H1 (cell line): ENCODE data around the gene EIF4E1B. TPM values are rescaled to one million over a fixed set of nuclear protein-coding genes. Genes with fewer than 3 reads are reported as not detected.

Source experiments
- CTCF ChIA-PET: fragments of 300-600 bp; sonication (Branson Sonifier 250); formaldehyde crosslinking; loops from one replicate; lab custom pipeline; 2021; ENCODE audit not compliant: partially characterized antibody; lab: Charles Lee
- POLR2A ChIA-PET: fragments of 300-600 bp; sonication (Branson Sonifier 250); formaldehyde crosslinking; loops from one replicate; lab custom pipeline; 2021; ENCODE audit warnings: inconsistent platforms; ENCODE audit not compliant: partially characterized antibody; lab: Charles Lee
- DNase-seq, 2 experiments: peaks; one replicate each; pipeline versions ENCODE4 v3.0.0 to v3.0.0-alpha.2; 2010 to 2022; ENCODE audit warnings: low spot score in 2 of 2, low read depth in 1 of 2, mixed read lengths in 1 of 2
- FAIRE-seq: peaks from 2 replicates; lab custom pipeline; 2011; peaks lifted over from hg19 to GRCh38; lab: Jason Lieb, UNC
- H2AFZ ChIP-seq: 2 replicates; pipeline ENCODE4 v1.8.1; 2012; ENCODE audit warnings: low read length, inconsistent platforms
- H2AK5ac ChIP-seq: 2 replicates; pipeline ENCODE4 v1.6.1; 2013; ENCODE audit warnings: low read depth, low read length
- H2BK120ac ChIP-seq: replicated peaks from 2 replicates; pipeline ENCODE3; 2013; ENCODE audit warnings: low read depth, low read length, inconsistent platforms
- H2BK12ac ChIP-seq: 2 replicates; pipeline ENCODE4 v1.6.1; 2013; ENCODE audit warnings: low read depth, low read length
- H2BK15ac ChIP-seq: 2 replicates; pipeline ENCODE4 v1.6.1; 2013; ENCODE audit warnings: low read length
- H2BK20ac ChIP-seq: 2 replicates; pipeline ENCODE4 v1.6.1; 2013; ENCODE audit warnings: low read length
- H2BK5ac ChIP-seq: 2 replicates; pipeline ENCODE4 v1.6.1; 2013; ENCODE audit warnings: low read depth, low read length
- H3K14ac ChIP-seq: 2 replicates; pipeline ENCODE4 v1.6.1; 2013; ENCODE audit warnings: inconsistent platforms; ENCODE audit not compliant: insufficient read length
- H3K18ac ChIP-seq: 2 replicates; pipeline ENCODE4 v1.6.1; 2013; ENCODE audit warnings: low read length; ENCODE audit errors: extremely low read depth
- H3K23ac ChIP-seq: 2 replicates; pipeline ENCODE4 v1.6.1; 2013; ENCODE audit warnings: inconsistent platforms; ENCODE audit not compliant: insufficient read length
- H3K23me2 ChIP-seq: 2 replicates; pipeline ENCODE4 v1.6.1; 2013; ENCODE audit warnings: low read depth, low read length
- H3K27ac ChIP-seq: 2 replicates; pipeline ENCODE4 v1.6.1; 2011; ENCODE audit warnings: low read depth, low read length, inconsistent platforms
- H3K27me3 ChIP-seq, 4 experiments: replicated peaks in 1 of 4; 1 replicate in 1 of 4; 2 replicates in 3 of 4; pipeline versions ENCODE4 v1.6.1 to v1.8.1; 2011 to 2013; ENCODE audit warnings: low read length in 3 of 4, mild to moderate bottlenecking in 3 of 4, inconsistent platforms in 2 of 4, mixed read lengths in 2 of 4, moderate library complexity in 1 of 4; ENCODE audit not compliant: control insufficient read depth in 3 of 4, insufficient read depth in 3 of 4; ENCODE audit errors: extremely low read depth in 1 of 4
- H3K36me3 ChIP-seq, 4 experiments: 2 replicates each; pipeline versions ENCODE4 v1.6.1 to v1.8.1; 2011 to 2013; ENCODE audit warnings: mild to moderate bottlenecking in 4 of 4, low read length in 3 of 4, moderate library complexity in 2 of 4, control low read depth in 1 of 4, inconsistent platforms in 1 of 4; ENCODE audit not compliant: insufficient read depth in 4 of 4, control insufficient read depth in 2 of 4
- H3K4ac ChIP-seq: replicated peaks from 2 replicates; pipeline ENCODE3; 2013; ENCODE audit warnings: low read length, low read depth, mixed read lengths, inconsistent platforms; ENCODE audit not compliant: insufficient read length
- H3K4me1 ChIP-seq, 4 experiments: replicated peaks in 1 of 4; 1 replicate in 1 of 4; 2 replicates in 3 of 4; pipeline versions ENCODE4 v1.6.1 to v1.8.1; 2011 to 2013; ENCODE audit warnings: low read length in 3 of 4, inconsistent platforms in 2 of 4, mixed read lengths in 1 of 4; ENCODE audit not compliant: insufficient read depth in 4 of 4, control insufficient read depth in 3 of 4
- H3K4me2 ChIP-seq, 2 experiments: 2 replicates each; pipeline versions ENCODE4 v1.6.1 to v1.8.1; 2011 to 2013; ENCODE audit warnings: low read depth in 2 of 2, low read length in 2 of 2, control low read depth in 1 of 2, inconsistent platforms in 1 of 2, mild to moderate bottlenecking in 1 of 2; ENCODE audit not compliant: insufficient read depth in 1 of 2
- H3K4me3 ChIP-seq, 4 experiments: fragments of 200-600, 300-600 bp in 1 of 4; sonication (generic), shearing (Covaris generic), sonication (Bioruptor Twin) in 1 of 4; 2 replicates each; pipeline versions ENCODE4 v1.5.1 to v1.8.1; 2011 to 2016; ENCODE audit warnings: low read length in 4 of 4, low read depth in 3 of 4, control low read depth in 2 of 4, inconsistent platforms in 2 of 4, mild to moderate bottlenecking in 2 of 4, mixed read lengths in 1 of 4, moderate library complexity in 1 of 4; ENCODE audit not compliant: insufficient read depth in 2 of 4; ENCODE audit errors: extremely low read depth in 1 of 4
- H3K56ac ChIP-seq: replicated peaks from 2 replicates; pipeline ENCODE3; 2013; ENCODE audit warnings: low read depth, mild to moderate bottlenecking, mixed read lengths, low read length, inconsistent platforms; ENCODE audit not compliant: insufficient read length
- H3K79me1 ChIP-seq: 2 replicates; pipeline ENCODE4 v1.6.1; 2013; ENCODE audit warnings: low read depth, low read length, control low read depth
- H3K79me2 ChIP-seq, 2 experiments: 2 replicates each; pipeline versions ENCODE4 v1.6.1 to v1.8.1; 2012 to 2013; ENCODE audit warnings: low read length in 2 of 2, mild to moderate bottlenecking in 2 of 2, inconsistent platforms in 1 of 2; ENCODE audit not compliant: insufficient read depth in 2 of 2, control insufficient read depth in 1 of 2
- H3K9ac ChIP-seq, 4 experiments: replicated peaks in 1 of 4; 1 replicate in 1 of 4; 2 replicates in 3 of 4; pipeline versions ENCODE4 v1.6.1 to v1.8.1; 2011 to 2013; ENCODE audit warnings: low read depth in 3 of 4, low read length in 3 of 4, control low read depth in 2 of 4, mild to moderate bottlenecking in 2 of 4, moderate library complexity in 2 of 4, inconsistent platforms in 1 of 4; ENCODE audit errors: extremely low read depth in 1 of 4
- H3K9me3 ChIP-seq, 2 experiments: 2 replicates each; pipeline versions ENCODE4 v1.6.1 to v1.8.1; 2012 to 2013; ENCODE audit warnings: mild to moderate bottlenecking in 2 of 2, moderate library complexity in 2 of 2, control low read depth in 1 of 2, inconsistent platforms in 1 of 2, low read depth in 1 of 2, low read length in 1 of 2, mixed read lengths in 1 of 2; ENCODE audit not compliant: insufficient read depth in 2 of 2
- H4K20me1 ChIP-seq, 2 experiments: replicated peaks in 1 of 2; 2 replicates each; pipeline versions ENCODE3 to v1.8.1; 2011 to 2013; ENCODE audit warnings: inconsistent platforms in 2 of 2, low read length in 2 of 2, mild to moderate bottlenecking in 1 of 2; ENCODE audit not compliant: insufficient read depth in 2 of 2, control insufficient read depth in 1 of 2
- H4K5ac ChIP-seq: 2 replicates; pipeline ENCODE4 v1.6.1; 2013; ENCODE audit warnings: low read length, low read depth, mixed read lengths, inconsistent platforms; ENCODE audit not compliant: insufficient read length
- H4K8ac ChIP-seq: 2 replicates; pipeline ENCODE4 v1.8.0; 2013; ENCODE audit warnings: mild to moderate bottlenecking, moderate library complexity, low read length, inconsistent platforms; ENCODE audit not compliant: insufficient read depth; ENCODE audit errors: extremely low read depth
- H4K91ac ChIP-seq: replicated peaks from 2 replicates; pipeline ENCODE3; 2013; ENCODE audit warnings: low read length, mixed read lengths, inconsistent platforms; ENCODE audit not compliant: insufficient read length
- BRCA1 ChIP-seq: IDR thresholded peaks from 2 replicates; pipeline ENCODE4 v1.6.1; 2012; ENCODE audit warnings: low read depth, low read length, improper control_type of control experiment
- CREB1 ChIP-seq: IDR thresholded peaks from 2 replicates; pipeline ENCODE4 v1.6.1; 2012; ENCODE audit warnings: inconsistent platforms
- GTF2F1 ChIP-seq: IDR thresholded peaks from 2 replicates; pipeline ENCODE4 v1.6.1; 2012; ENCODE audit warnings: low read depth, low read length, improper control_type of control experiment, borderline replicate concordance
- SIRT6 ChIP-seq: IDR thresholded peaks from one replicate; pipeline ENCODE4 v1.7.1; 2012; ENCODE audit warnings: low read length, inconsistent platforms
- WGBS, 2 experiments: shearing (Covaris generic) in 1 of 2; methylation state at CpG; one replicate each; pipeline versions ENCODE4 v1.1.6 to v1.1.7; 2013 to 2015; ENCODE audit warnings: low lambda C conversion rate in 2 of 2, mixed read lengths in 2 of 2, inconsistent platforms in 1 of 2, low coverage in 1 of 2, missing lambda C conversion rate in 1 of 2; ENCODE audit not compliant: insufficient replicate concordance in 2 of 2, insufficient coverage in 1 of 2, insufficient read length in 1 of 2; ENCODE audit errors: extremely low coverage in 1 of 2, missing lambda C conversion rate in 1 of 2; 5-methylcytosine and 5-hydroxymethylcytosine counted together
- polyA plus RNA-seq, 7 experiments: library from polyadenylated mRNA; depleted of rRNA in 3 of 7; stranded (reverse) in 5 of 7; unstranded in 2 of 7; fragments of >200 nt in 5 of 7; fragments of 200-250 nt in 2 of 7; gene quantifications; 1 replicate in 5 of 7; 2 replicates in 1 of 7; 4 replicates in 1 of 7; pipeline versions ENCODE4 v1.2.1 to v1.2.3, GENCODE V29; 2011 to 2013; ENCODE audit warnings: missing spikeins in 2 of 7, mixed read lengths in 2 of 7
- total RNA-seq: library from RNA; stranded (reverse); fragmentation: NEBNext Ultra II Directional; extraction: Animal tissue kit (Norgen Biotek cat#: 25700); gene quantifications from 2 replicates; pipeline ENCODE4 v1.2.1, GENCODE V29; 2021
- TF ChIP-seq, protein P1 (sequence below): IDR thresholded peaks from 2 replicates; pipeline ENCODE4 v1.6.1; 2012; ENCODE audit warnings: inconsistent platforms

EIF4E1B gene
- total and polyA plus RNA-seq, 2 of the 8 experiments (the other 6 are each of a cell fraction or from before 2014, with no cell fraction given) = 0.97 to 1.3 TPM

GRCh38 chr5:176594554-176594953 is 35.9 kb upstream of the EIF4E1B start:
- Histone ChIP-seq H2AFZ (no peak overlapping the region), H3K14ac (no peak overlapping the region), H3K36me3 (peaks cover 0 to 4% (median 0%) of the 10 kb centered on the region in 4 experiments; a peak in 2 of 8 replicates), H2BK15ac (no peak overlapping the region), H2BK5ac (no peak overlapping the region; the same call in 1 of the 2 replicates), H2BK20ac (no peak overlapping the region), H3K18ac (no peak overlapping the region), H3K27ac (no peak overlapping the region), H2AK5ac (0 out of 2 replicates have a peak overlapping the region, but pooled peaks have one; percentile 39), H3K56ac (no peak overlapping the region), H3K4me2 (no peak overlapping the region), H3K27me3 (peaks cover 0 to 19% (median 7%) of the 10 kb centered on the region in 4 experiments; a peak in 4 of 7 replicates), H4K5ac (no peak overlapping the region), H4K91ac (no peak overlapping the region), H3K79me1 (no peaks in the 10 kb centered on the region), H4K8ac (0 out of 2 replicates have a peak overlapping the region, but pooled peaks have one; percentile 7), H2BK12ac (no peak overlapping the region), H4K20me1 (peaks cover 0 to 7% of the 10 kb centered on the region in 2 experiments), H3K4me3 (no peak overlapping the region), H2BK120ac (no peak overlapping the region), H3K23me2 (peaks cover 14% of the 10 kb centered on the region; the same call in 1 of the 2 replicates), H3K23ac (no peak overlapping the region), H3K4ac (no peak overlapping the region), H3K9ac (no peak overlapping the region), H3K4me1 (0 out of 7 replicates have a peak, but pooled peaks cover 0 to 2% (median 0%) of the 10 kb centered on the region in 4 experiments), H3K9me3 (peaks cover 7 to 9% of the 10 kb centered on the region in 2 experiments; a peak in 2 of 4 replicates), H3K79me2 (no peaks in the 10 kb centered on the region)
- TF ChIP-seq GTF2F1 (no peak), BRCA1 (no peak), CREB1 (no peak), SIRT6 (no peak)
- TF ChIP-seq, protein P1, sequence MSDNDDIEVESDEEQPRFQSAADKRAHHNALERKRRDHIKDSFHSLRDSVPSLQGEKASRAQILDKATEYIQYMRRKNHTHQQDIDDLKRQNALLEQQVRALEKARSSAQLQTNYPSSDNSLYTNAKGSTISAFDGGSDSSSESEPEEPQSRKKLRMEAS = no peak
- DNase-seq (no peak), FAIRE-seq (no peak)
- WGBS, 2 experiments = 88% methylated on average over 8 of the region's 8 CpGs; no CpG with 5 or more reads in 1 of the 2 experiments
- CTCF ChIA-PET = interaction anchor here (0.6 to 5.6 kb wide), 8 partner anchors 9 to 38 kb away, joined by 3 to 37 read pairs (median 10); no protein-coding TSS in a partner anchor
- POLR2A ChIA-PET = interaction anchor here (1.0 kb wide), 1 partner anchor 52 kb away, joined by 4 read pairs; no protein-coding TSS in a partner anchor
